Smooth muscle cell (in vitro differentiated cells): ENCODE data around the gene CDON. TPM values are rescaled to one million over a fixed set of nuclear protein-coding genes. Genes with fewer than 3 reads are reported as not detected.

Source experiments
- DNase-seq: peaks from one replicate; lab custom pipeline; 2025; ENCODE audit not compliant: unreplicated experiment; lab: John Stamatoyannopoulos, UW
- H2AFZ ChIP-seq: fragments of 200-600 bp; sonication (generic); 2 replicates; pipeline ENCODE4 v1.6.0; 2016; ENCODE audit warnings: antibody characterized with exemption, low read depth, mild to moderate bottlenecking
- H3F3A ChIP-seq: fragments of 200-600 bp; sonication (generic); 2 replicates; pipeline ENCODE4 v1.6.0; 2017; ENCODE audit warnings: antibody characterized with exemption, low read depth
- H3K27ac ChIP-seq: fragments of 200-600 bp; sonication (generic); 2 replicates; pipeline ENCODE4 v1.5.1; 2016; ENCODE audit warnings: low read depth, mild to moderate bottlenecking
- H3K27me3 ChIP-seq: fragments of 200-600 bp; sonication (generic); 2 replicates; pipeline ENCODE4 v1.6.1; 2016; ENCODE audit warnings: low read depth, mild to moderate bottlenecking
- H3K36me3 ChIP-seq: fragments of 200-600 bp; sonication (generic); 2 replicates; pipeline ENCODE4 v1.5.1; 2016; ENCODE audit warnings: low read depth
- H3K4me1 ChIP-seq: fragments of 200-600 bp; sonication (generic); 2 replicates; pipeline ENCODE4 v1.5.1; 2016; ENCODE audit warnings: low read depth
- H3K4me2 ChIP-seq: fragments of 200-600 bp; sonication (generic); 2 replicates; pipeline ENCODE4 v1.6.0; 2016; ENCODE audit warnings: mild to moderate bottlenecking
- H3K4me3 ChIP-seq: fragments of 200-600 bp; sonication (generic); 2 replicates; pipeline ENCODE4 v1.5.1; 2016; ENCODE audit warnings: mild to moderate bottlenecking
- H3K79me2 ChIP-seq: fragments of 200-600 bp; sonication (generic); 2 replicates; pipeline ENCODE4 v1.6.0; 2016; ENCODE audit warnings: low read depth, mild to moderate bottlenecking
- H3K9ac ChIP-seq: fragments of 200-600 bp; sonication (generic); 2 replicates; pipeline ENCODE4 v1.6.0; 2016; ENCODE audit warnings: low read depth
- H3K9me3 ChIP-seq: fragments of 200-600 bp; sonication (generic); replicated peaks from 2 replicates; pipeline ENCODE4 v1.5.1; 2016; ENCODE audit warnings: low read depth
- H4K20me1 ChIP-seq: fragments of 200-600 bp; sonication (generic); 2 replicates; pipeline ENCODE4 v1.6.0; 2016; ENCODE audit warnings: low read depth
- WGBS: methylation state at CpG from one replicate; pipeline ENCODE4 v1.1.7; 2016; ENCODE audit warnings: low lambda C conversion rate; 5-methylcytosine and 5-hydroxymethylcytosine counted together
- polyA plus RNA-seq: library from polyadenylated mRNA; unstranded; fragments of >200 nt; fragmentation: Nextera tagmentation; extraction: Ambion mirVana; gene quantifications from 2 replicates; pipeline ENCODE4 v1.2.1, GENCODE V29; 2016
- total RNA-seq: library from RNA; depleted of rRNA; stranded (reverse); fragments of >200 nt; gene quantifications from 2 replicates; pipeline ENCODE4 v1.2.3, GENCODE V29; 2014
- TF ChIP-seq, protein P1 (sequence below): fragments of 200-600 bp; sonication (generic); IDR thresholded peaks from 2 replicates; pipeline ENCODE4 v1.5.1; 2017; ENCODE audit warnings: borderline replicate concordance, mild to moderate bottlenecking, antibody characterized with exemption; ENCODE audit not compliant: insufficient read depth, poor library complexity, severe bottlenecking

The CDON gene
- total and polyA plus RNA-seq, 2 experiments from 2014 or later = 1.6 to 14.8 TPM

DNA sequence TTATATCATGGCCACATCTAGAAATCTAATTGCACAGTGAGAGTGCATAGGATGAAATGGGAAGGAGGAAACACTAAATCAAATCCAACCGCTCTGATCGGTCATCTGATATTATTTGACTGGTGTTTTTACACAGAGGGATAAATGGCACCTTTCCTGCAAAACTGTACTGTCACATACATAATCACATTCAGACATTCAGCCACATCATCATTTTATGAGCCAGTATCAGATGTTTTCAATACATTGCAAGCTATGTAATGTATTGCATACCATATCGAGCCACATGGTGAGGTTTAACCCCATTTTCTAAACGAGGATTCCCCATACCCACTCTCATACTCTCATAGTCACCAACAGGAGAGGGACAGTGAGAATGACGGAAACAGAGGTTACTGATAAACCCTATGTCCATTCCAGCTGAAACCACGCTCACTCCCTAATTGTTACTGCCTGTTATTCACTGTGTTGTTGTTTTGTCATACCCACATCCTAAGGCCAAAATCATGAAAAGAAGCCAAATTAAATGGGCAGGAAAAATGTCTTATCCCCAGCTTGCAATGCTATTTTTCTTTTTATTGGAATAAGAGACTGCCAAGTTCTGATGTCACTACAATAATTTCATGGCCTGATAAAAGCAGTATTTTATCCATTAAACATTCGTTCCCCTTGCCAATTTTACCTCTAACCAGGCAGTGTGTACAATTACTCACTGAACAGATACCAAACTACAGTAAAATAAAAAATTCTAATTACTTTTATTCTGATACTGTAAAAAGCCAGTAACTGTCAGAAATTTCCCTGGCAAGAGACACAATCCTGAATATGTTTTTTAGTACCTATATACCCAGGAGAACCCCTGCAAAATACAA is 9.0 kb downstream of the CDON start:
- H3K4me2 ChIP-seq = no peak overlapping the region
- H3K27me3 ChIP-seq = no peaks in the 10 kb centered on the region
- H3K36me3 ChIP-seq = no peaks in the 10 kb centered on the region
- no peak overlapping the region for H3K4me3 ChIP-seq
- no peaks in the 10 kb centered on the region for H4K20me1 ChIP-seq
- peaks cover 15% of the 10 kb centered on the region for H3K4me1 ChIP-seq
- H3K27ac ChIP-seq = no peak overlapping the region
- H3K9me3 ChIP-seq = no peaks in the 10 kb centered on the region
- no peak overlapping the region for H2AFZ ChIP-seq
- H3F3A ChIP-seq = no peaks in the 10 kb centered on the region
- DNase-seq = no peak
- 90% methylated on average over 7 of the region's 7 CpGs for WGBS
- TF ChIP-seq, protein P1, sequence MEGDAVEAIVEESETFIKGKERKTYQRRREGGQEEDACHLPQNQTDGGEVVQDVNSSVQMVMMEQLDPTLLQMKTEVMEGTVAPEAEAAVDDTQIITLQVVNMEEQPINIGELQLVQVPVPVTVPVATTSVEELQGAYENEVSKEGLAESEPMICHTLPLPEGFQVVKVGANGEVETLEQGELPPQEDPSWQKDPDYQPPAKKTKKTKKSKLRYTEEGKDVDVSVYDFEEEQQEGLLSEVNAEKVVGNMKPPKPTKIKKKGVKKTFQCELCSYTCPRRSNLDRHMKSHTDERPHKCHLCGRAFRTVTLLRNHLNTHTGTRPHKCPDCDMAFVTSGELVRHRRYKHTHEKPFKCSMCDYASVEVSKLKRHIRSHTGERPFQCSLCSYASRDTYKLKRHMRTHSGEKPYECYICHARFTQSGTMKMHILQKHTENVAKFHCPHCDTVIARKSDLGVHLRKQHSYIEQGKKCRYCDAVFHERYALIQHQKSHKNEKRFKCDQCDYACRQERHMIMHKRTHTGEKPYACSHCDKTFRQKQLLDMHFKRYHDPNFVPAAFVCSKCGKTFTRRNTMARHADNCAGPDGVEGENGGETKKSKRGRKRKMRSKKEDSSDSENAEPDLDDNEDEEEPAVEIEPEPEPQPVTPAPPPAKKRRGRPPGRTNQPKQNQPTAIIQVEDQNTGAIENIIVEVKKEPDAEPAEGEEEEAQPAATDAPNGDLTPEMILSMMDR = no peak
- H3K9ac ChIP-seq = no peak overlapping the region
- H3K79me2 ChIP-seq = peaks cover 8% of the 10 kb centered on the region

DNA sequence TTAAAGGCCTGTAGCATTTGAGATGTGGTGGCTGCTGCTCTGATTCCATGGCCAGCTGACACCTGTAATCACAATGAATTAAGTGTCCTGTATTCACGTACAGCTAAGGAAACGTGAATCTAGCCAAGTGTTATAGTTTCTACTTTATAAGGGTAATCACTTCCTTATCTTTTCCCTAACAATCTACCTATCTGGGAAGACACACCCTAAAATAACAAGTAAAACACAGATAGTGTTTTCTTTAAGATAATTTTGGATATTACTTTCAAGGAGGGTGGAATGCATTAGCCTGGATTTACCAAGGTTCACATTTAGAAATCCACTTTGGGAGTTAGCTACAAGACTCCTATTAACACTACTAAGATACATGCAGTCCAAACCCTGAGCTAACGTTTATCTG is 11.5 kb downstream of the CDON start:
- H3K36me3 ChIP-seq = no peaks in the 10 kb centered on the region
- H3K4me1 ChIP-seq = peaks cover 6% of the 10 kb centered on the region
- no peaks in the 10 kb centered on the region for H3K79me2 ChIP-seq
- TF ChIP-seq, protein P1 = no peak
- H3K27me3 ChIP-seq = no peaks in the 10 kb centered on the region
- H3K4me2 ChIP-seq = no peak overlapping the region
- no peak for DNase-seq
- H3K4me3 ChIP-seq = no peak overlapping the region
- no peaks in the 10 kb centered on the region for H3K9me3 ChIP-seq
- H3F3A ChIP-seq = no peaks in the 10 kb centered on the region
- 86% methylated on average over 3 of the region's 3 CpGs for WGBS
- no peak overlapping the region for H2AFZ ChIP-seq
- no peaks in the 10 kb centered on the region for H4K20me1 ChIP-seq
- H3K27ac ChIP-seq = no peak overlapping the region
- no peak overlapping the region for H3K9ac ChIP-seq

DNA sequence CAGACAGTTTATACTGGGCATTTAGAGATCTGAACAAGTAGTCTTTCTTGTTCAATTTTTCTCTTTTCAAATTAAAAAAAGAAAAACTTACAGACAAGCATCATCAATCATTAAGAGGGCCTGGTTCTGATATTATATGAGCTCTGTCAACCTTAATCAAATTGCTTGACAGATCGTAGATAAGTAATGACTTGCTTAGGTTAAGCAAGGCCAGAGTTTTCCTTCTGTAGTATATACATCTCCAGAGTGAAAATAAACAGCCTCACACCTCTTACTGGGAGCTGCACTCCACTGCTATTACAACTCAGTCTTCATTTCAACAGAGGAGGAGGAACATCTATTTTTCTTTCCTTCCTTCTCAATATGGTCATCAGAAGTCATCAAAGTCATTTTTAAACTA is 13.5 kb downstream of the CDON start:
- no peaks in the 10 kb centered on the region for H3K36me3 ChIP-seq
- H3F3A ChIP-seq = no peaks in the 10 kb centered on the region
- H3K9me3 ChIP-seq = no peaks in the 10 kb centered on the region
- H3K4me2 ChIP-seq = no peak overlapping the region
- peaks cover 6% of the 10 kb centered on the region for H3K4me1 ChIP-seq
- TF ChIP-seq, protein P1 = no peak
- WGBS = 70% methylated on average over 1 of the region's 1 CpG
- H3K27me3 ChIP-seq = no peaks in the 10 kb centered on the region
- H3K79me2 ChIP-seq = peaks cover 5% of the 10 kb centered on the region
- H4K20me1 ChIP-seq = no peaks in the 10 kb centered on the region
- no peak overlapping the region for H3K4me3 ChIP-seq
- no peak overlapping the region for H2AFZ ChIP-seq
- H3K9ac ChIP-seq = no peak overlapping the region
- no peak for DNase-seq
- no peak overlapping the region for H3K27ac ChIP-seq

DNA sequence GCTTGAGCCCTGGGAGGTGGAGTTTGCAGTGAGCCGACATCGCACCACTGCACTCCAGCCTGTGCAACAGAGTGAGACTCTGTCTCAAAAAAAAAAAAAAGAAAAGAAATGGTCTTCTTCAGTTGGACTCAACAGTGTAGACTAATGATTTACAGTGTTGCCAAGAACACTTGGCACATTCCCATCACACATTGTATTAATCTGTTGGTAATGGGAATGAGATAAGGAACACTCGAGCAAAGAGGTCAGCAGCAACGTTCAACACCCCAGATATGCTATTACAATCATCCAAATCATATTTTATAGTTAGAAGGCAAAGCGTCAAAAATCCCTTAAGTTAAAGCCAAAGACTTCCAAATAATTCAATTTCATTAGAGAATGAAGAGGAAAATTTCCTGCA is 14.5 kb downstream of the CDON start:
- WGBS = 90% methylated on average over 5 of the region's 5 CpGs

More for the DNA sequence above, 14.5 kb downstream of the CDON start:
- no peaks in the 10 kb centered on the region for H3K36me3 ChIP-seq
- peaks cover 6% of the 10 kb centered on the region for H3K4me1 ChIP-seq
- DNase-seq = no peak
- no peak overlapping the region for H3K9ac ChIP-seq
- no peak overlapping the region for H3K4me3 ChIP-seq
- no peak overlapping the region for H3K27ac ChIP-seq
- H3K4me2 ChIP-seq = no peak overlapping the region
- no peak overlapping the region for H2AFZ ChIP-seq
- TF ChIP-seq, protein P1 = no peak
- peaks cover 5% of the 10 kb centered on the region for H3K79me2 ChIP-seq
- H3K27me3 ChIP-seq = no peaks in the 10 kb centered on the region
- H3K9me3 ChIP-seq = no peaks in the 10 kb centered on the region
- no peaks in the 10 kb centered on the region for H4K20me1 ChIP-seq
- no peaks in the 10 kb centered on the region for H3F3A ChIP-seq
